ENCODE results near the gene OTOG.
A peak's percentile ranks its signal among the peaks of the same experiment; 100 is the strongest.

OTOG gene

DNA sequence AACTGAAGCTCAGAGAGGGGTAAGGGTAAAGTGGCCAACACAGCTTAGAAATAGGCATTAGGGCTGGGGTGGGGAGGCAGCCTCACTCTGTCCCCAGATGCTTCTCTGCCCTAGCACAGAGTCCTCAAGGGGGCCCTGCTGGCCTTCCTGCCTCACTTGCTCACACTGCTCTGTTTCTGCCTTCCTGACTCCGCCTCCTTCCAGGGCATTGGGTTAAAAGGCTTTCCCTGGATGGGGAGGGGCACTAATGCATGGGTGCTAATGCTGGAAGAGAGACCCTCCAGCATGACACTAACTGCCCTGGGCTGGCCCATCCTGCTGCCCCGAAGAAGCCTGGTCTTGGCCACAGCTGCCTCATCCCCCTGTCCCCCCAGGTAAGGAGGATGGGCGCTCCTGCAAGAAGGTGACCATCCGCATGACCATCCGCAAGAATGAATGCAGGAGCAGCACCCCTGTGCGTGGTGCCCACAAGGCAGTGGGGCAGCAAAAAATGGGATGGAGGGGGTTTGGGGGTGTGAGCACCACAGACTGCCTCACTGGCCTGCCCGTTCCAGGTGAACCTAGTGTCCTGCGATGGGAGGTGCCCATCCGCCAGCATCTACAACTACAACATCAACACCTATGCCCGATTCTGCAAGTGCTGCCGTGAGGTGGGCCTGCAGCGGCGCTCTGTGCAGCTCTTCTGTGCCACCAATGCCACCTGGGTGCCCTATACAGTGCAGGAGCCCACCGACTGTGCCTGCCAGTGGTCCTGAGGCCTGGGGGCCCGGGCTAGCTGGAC is 98.3 kb downstream of the OTOG start:
- Mint-ChIP-seq H3K27ac (no peak overlapping the region), H3K4me3 (no peak overlapping the region), H3K4me1 (peaks cover 2 to 5% of the 10 kb centered on the region in 2 donors), H3K27me3 (peaks cover 14 to 25% of the 10 kb centered on the region in 2 donors), H3K36me3 (no peaks in the 10 kb centered on the region), H3K9me3 (peaks cover 7 to 11% of the 10 kb centered on the region in 2 donors)
- no peak for DNase-seq
- no peak for ATAC-seq (replicated peaks)

DNA sequence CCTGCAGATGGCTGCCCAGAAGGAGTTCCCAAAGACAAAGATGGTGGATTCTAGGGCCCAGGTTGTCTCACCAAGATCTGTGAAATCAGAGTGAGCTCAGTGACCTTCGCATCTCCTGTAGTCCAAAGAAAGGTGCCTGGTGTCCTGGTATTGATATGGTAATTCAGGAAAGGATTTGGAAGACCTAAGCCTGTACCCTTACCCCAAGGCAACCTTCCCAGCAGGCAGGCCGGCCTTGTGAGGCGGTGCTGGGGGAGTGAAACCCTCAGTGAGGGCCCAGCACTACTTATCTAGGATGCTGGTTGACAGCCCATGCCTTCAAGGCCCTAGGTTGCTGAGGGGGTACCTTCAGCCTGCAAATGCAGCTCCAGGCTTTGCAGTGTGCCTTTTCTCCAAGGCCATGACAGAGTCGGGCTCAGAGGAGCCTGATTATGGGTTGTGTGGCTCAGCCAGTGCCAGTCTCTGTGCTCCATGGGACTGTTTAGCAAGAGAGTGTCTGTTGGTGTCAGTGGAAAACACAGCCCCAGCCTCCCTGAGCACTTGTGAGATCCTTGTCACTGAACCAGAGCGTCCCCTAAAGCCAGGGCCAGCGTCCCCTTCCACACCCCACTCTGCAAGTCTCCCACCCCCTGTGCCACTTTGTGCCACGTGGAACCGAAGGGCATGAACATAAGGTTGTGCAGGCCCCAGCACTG is 99.5 kb downstream of the OTOG start:
- no peaks in the 10 kb centered on the region for H3K36me3 Mint-ChIP-seq
- H3K4me3 Mint-ChIP-seq, result no peak overlapping the region
- H3K9me3 Mint-ChIP-seq, result peaks cover 7 to 11% of the 10 kb centered on the region in 2 donors
- H3K4me1 Mint-ChIP-seq, result peaks cover 2 to 5% of the 10 kb centered on the region in 2 donors
- DNase-seq (no peak), ATAC-seq (replicated peaks) (no peak)
- no peak overlapping the region for H3K27ac Mint-ChIP-seq
- H3K27me3 Mint-ChIP-seq, result peaks cover 24 to 36% of the 10 kb centered on the region in 2 donors

DNA sequence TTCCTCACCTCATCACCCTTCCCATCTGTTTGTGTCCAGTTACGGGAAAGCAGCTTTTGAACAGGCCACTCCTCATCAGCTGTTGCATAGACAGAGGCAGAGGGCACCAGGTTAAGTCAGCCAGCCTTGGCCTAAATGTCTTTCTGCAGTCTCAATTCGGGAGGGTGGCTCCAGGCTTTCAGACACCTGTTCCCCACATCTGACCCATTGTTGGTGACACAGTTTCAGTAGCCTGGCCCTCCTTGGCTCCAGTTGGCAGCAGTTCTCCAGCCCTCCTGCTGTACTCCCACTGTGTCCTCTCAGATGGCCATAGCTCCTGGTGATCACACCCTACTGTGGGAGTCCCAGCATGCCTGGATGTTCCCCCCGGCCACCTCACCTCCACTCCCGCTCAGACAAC is 101.5 kb downstream of the OTOG start:
- peaks cover 2 to 5% of the 10 kb centered on the region in 2 donors for H3K4me1 Mint-ChIP-seq
- DNase-seq (no peak), ATAC-seq (replicated peaks) (no peak)
- peaks cover 7 to 11% of the 10 kb centered on the region in 2 donors for H3K9me3 Mint-ChIP-seq
- H3K27me3 Mint-ChIP-seq, result peaks cover 29 to 45% of the 10 kb centered on the region in 2 donors
- no peak overlapping the region for H3K27ac Mint-ChIP-seq
- H3K36me3 Mint-ChIP-seq, result no peaks in the 10 kb centered on the region
- H3K4me3 Mint-ChIP-seq, result no peak overlapping the region

DNA sequence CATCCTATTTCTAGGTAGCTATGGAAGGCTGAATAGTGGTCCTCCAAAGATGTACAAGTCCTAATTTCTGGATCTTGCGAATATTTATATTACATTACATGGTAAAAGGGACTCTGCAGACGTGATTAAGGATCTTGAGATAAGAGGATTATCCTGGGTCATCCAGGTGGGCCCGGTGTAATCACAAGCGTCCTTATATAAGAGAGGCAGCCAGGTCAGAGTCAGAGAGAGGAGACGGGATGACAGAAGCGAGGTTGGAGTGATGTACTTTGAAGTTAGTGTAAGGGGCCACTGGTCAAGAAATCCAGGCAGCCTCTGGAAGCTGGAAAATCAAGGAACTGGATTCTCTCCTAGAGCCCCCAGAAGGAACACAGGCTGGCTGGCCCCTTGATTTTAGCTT is 102.2 kb downstream of the OTOG start:
- peaks cover 7 to 11% of the 10 kb centered on the region in 2 donors for H3K9me3 Mint-ChIP-seq
- H3K36me3 Mint-ChIP-seq, result no peaks in the 10 kb centered on the region
- DNase-seq (no peak), ATAC-seq (replicated peaks) (no peak)
- H3K4me1 Mint-ChIP-seq, result peaks cover 2 to 5% of the 10 kb centered on the region in 2 donors
- H3K27me3 Mint-ChIP-seq, result peaks cover 29 to 45% of the 10 kb centered on the region in 2 donors
- no peak overlapping the region for H3K4me3 Mint-ChIP-seq
- H3K27ac Mint-ChIP-seq, result no peak overlapping the region

DNA sequence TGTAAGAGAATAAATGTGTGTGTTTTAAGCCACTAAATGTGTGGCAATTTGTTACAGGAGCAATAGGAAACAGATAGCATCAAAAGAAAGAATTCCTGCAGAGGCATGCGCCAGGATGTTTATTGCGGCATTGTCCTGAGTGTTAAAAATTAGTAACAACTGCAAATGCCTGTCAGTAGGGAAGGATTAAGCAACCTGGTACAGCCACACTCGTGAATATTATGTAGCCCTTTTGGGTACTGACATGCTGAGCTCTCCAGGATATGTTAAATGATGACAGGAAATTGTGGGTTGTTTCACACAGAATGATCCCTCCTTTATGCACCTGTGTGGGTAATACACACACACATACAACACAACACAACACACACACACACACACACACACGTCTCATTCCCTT is 102.6 kb downstream of the OTOG start:
- Mint-ChIP-seq H3K9me3 (peaks cover 7 to 11% of the 10 kb centered on the region in 2 donors), H3K4me3 (no peak overlapping the region), H3K27me3 (peaks cover 29 to 45% of the 10 kb centered on the region in 2 donors), H3K4me1 (peaks cover 2 to 5% of the 10 kb centered on the region in 2 donors), H3K27ac (no peak overlapping the region), H3K36me3 (no peaks in the 10 kb centered on the region)
- ATAC-seq (replicated peaks) (peak in 1 of 2 donors; percentile 12), DNase-seq (no peak)

DNA sequence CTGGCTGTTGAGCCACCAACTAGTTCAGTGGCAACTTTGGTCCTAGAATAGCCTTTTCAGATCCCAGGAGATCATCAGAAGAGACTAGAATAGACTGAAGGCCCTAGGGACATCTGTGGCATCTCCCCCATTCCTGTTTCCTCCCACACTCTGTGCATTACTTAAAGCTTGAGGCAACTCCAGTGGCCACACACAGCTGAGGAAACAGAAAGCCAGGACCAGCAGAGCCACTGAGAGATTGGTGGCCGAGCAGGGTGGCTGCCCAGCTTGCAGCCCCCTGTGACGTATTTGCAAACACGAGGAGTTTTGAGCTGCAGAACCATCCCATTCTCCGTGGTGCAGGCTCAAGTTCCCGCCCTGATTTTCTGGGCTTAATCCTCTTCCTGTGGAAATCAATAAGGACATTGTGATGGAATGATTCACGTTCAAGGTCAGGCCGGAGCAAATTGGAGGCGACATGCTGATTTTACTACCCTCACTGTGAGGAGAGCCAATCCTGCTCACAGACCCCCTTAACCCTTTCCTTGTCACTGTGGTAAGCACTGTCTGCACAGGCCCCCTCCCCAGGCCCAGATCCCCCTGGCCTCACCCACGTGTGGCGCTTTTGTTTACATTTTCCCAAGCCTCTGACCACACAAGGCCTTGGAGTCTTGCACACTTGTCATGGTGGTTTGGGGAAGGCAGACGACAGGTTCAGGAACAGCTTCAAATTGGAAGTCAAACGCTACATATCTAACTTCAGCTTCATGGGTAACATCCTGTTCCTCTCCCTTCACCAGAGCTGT is 103.3 kb downstream of the OTOG start:
- no peak overlapping the region for H3K27ac Mint-ChIP-seq
- H3K9me3 Mint-ChIP-seq, result peaks cover 10 to 14% of the 10 kb centered on the region in 2 donors
- H3K4me3 Mint-ChIP-seq, result no peak overlapping the region
- peaks cover 29 to 52% of the 10 kb centered on the region in 2 donors for H3K27me3 Mint-ChIP-seq
- DNase-seq (no peak), ATAC-seq (replicated peaks) (peak in 1 of 2 donors; percentile 12)
- peaks cover 0 to 3% of the 10 kb centered on the region in 2 donors for H3K36me3 Mint-ChIP-seq
- H3K4me1 Mint-ChIP-seq, result peaks cover 2 to 5% of the 10 kb centered on the region in 2 donors

DNA sequence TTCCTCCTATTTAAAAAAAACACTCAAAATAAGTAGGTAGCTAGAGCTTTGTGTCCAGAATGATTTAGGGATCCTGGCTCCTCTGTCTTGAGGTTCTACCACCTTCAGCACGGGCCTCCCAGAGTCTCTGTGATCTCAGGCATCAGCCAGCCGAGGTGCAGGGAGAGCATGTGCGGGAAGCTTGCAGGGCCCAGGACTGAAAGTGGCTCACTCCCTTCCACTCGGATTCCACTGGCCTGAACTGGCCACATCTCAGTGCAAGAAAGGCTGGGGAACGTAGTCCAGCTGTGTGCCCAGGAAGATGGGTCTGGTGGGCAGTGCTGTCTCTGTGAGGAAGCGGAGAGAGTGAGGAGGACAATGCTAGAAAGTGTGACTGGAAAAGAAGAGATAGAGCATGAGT is 104.0 kb downstream of the OTOG start:
- DNase-seq, result no peak
- H3K4me3 Mint-ChIP-seq, result no peak overlapping the region
- ATAC-seq (replicated peaks), result no peak
- H3K27me3 Mint-ChIP-seq, result peaks cover 34 to 59% of the 10 kb centered on the region in 2 donors
- H3K4me1 Mint-ChIP-seq, result peaks cover 2 to 5% of the 10 kb centered on the region in 2 donors
- H3K36me3 Mint-ChIP-seq, result peaks cover 2 to 7% of the 10 kb centered on the region in 2 donors
- H3K9me3 Mint-ChIP-seq, result peaks cover 16 to 18% of the 10 kb centered on the region in 2 donors
- H3K27ac Mint-ChIP-seq, result no peak overlapping the region

DNA sequence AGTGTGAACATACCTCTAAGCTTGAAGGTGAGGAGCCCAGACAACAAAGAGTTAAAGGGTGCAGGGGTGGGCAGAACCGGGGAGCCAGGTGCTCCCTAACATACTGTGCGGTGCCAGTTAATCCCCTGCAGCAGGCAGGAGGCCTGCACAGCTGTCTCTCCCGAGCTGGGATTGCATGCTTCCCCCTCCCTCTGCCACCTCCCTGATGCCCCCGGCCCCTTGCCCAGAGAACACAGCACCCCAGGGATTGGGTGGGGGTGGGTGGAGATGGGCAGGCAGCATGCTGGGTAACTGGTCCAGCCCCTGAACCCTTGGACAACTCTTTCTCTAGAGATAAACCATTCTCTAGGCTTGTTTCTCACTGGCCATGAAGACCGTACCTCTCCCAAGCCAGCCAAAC is 104.6 kb downstream of the OTOG start:
- Mint-ChIP-seq H3K4me1 (peaks cover 2 to 5% of the 10 kb centered on the region in 2 donors), H3K4me3 (no peak overlapping the region), H3K27me3 (peaks cover 37 to 59% of the 10 kb centered on the region in 2 donors), H3K9me3 (peaks cover 16 to 18% of the 10 kb centered on the region in 2 donors), H3K36me3 (peaks cover 2 to 7% of the 10 kb centered on the region in 2 donors), H3K27ac (no peak overlapping the region)
- DNase-seq (no peak), ATAC-seq (replicated peaks) (no peak)

DNA sequence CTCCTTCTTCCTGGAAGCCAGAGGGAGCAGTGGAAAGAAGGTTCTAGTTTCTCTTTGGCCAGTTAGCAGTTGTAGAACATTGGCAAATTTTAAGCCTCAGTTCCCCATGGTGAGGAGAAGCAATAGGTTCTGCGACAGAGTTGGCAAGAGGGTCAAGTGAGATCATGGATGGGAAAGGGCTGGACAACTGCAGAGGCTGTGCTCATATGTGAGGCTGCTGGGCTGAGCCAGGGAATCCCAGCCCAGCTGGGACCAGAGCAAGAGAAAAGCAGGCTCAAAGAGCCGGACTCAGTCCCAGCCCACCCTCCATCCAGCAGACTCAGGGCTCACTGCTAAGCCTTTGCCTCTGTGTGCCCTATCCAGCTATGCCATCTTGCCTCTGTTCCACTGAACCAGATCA is 105.5 kb downstream of the OTOG start:
- Mint-ChIP-seq H3K36me3 (peaks cover 2 to 7% of the 10 kb centered on the region in 2 donors), H3K4me1 (peaks cover 2 to 5% of the 10 kb centered on the region in 2 donors), H3K9me3 (peaks cover 11 to 15% of the 10 kb centered on the region in 2 donors), H3K4me3 (no peak overlapping the region), H3K27me3 (peaks cover 33 to 54% of the 10 kb centered on the region in 2 donors), H3K27ac (no peak overlapping the region)
- no peak for ATAC-seq (replicated peaks)
- DNase-seq, result no peak

DNA sequence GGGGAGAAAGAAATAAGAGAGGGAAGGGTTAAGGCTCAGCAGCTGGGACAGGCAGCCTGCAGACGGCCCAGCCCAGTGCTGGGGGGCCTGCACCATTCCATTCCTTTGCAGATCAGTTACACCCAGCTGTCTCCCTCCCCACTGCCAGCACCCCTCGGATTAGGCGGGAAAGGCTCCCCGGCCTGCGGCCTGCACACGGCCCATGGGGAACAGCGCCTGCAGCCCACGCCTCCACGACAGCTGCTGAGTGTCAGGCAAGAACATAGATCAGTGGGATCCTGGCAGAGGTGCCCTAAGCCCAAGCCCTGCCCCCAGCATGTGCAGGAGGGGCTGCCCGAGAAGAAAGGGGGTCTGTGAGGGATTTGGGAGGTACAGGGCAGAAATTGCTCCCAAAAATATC is 106.6 kb downstream of the OTOG start:
- ATAC-seq (replicated peaks) (no peak), DNase-seq (no peak)
- no peak overlapping the region for H3K27ac Mint-ChIP-seq
- H3K27me3 Mint-ChIP-seq, result peaks cover 35 to 59% of the 10 kb centered on the region in 2 donors
- H3K4me1 Mint-ChIP-seq, result peaks cover 2 to 5% of the 10 kb centered on the region in 2 donors
- H3K4me3 Mint-ChIP-seq, result no peak overlapping the region
- H3K9me3 Mint-ChIP-seq, result peaks cover 9 to 11% of the 10 kb centered on the region in 2 donors
- H3K36me3 Mint-ChIP-seq, result peaks cover 2 to 7% of the 10 kb centered on the region in 2 donors

DNA sequence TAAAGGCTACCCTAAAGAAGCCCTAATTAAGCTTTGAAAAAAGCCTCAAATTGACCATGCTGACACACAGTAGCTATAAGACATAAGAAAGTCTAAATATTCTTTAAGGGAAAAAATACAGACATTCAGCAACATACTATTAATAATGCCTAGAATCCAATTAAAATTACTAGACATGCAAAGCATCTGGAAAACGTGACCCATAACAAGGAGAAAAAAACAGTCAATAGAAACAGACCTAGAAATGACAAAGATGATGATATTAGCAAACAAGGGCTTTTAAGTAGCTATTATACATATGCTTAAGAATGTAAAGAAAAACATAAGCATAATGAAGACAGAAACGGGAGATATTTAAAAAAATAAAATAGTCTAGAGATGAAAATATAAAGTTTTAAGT is 108.6 kb downstream of the OTOG start:
- Mint-ChIP-seq H3K27me3 (peaks cover 27 to 51% of the 10 kb centered on the region in 2 donors), H3K27ac (no peak overlapping the region), H3K4me3 (no peak overlapping the region), H3K36me3 (peaks cover 2 to 7% of the 10 kb centered on the region in 2 donors), H3K4me1 (no peaks in the 10 kb centered on the region), H3K9me3 (peaks cover 9% of the 10 kb centered on the region in 2 donors)
- ATAC-seq (replicated peaks) (no peak), DNase-seq (no peak)

DNA sequence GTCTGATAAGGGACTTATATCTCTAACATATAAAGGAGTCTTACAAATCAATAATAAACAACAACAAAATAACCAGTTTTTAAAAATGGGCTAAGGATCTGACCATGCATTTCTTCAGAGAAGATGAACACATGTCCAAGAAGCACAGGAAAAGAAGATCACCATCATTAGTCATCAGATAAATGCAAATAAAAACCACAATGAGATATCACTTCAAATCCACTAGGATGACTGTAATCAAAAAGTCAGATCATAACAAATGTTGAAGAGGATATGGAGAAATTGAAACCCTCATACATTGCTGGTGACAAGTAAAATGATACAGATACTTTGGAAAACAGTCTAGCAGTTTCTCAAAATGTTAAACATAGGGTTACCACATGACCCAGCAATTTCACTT is 111.2 kb downstream of the OTOG start:
- Mint-ChIP-seq H3K9me3 (peaks cover 9% of the 10 kb centered on the region in 2 donors), H3K36me3 (peaks cover 2 to 7% of the 10 kb centered on the region in 2 donors), H3K4me3 (no peak overlapping the region)

DNA sequence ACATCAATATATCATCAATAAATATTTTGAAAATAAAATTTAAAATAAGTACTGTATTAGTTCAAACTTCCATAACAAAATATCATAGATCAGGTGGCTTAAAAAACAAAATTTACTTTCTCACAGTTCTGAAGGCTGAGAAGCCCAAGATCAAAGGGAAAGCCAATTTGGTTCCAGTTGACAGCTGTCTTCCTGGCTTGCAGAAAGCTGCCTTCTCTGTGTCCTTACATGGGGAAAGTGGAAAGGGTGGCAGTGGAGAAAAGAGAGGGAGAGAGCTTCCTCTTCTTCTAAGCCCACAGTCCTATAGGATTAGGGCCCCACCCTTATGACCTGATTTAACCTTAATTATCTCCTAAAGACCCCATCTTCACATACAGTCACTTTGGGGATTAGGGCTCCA is 121.1 kb downstream of the OTOG start:
- H3K36me3 Mint-ChIP-seq, result no peaks in the 10 kb centered on the region
- peaks cover 12 to 22% of the 10 kb centered on the region in 2 donors for H3K27me3 Mint-ChIP-seq
- no peaks in the 10 kb centered on the region for H3K4me1 Mint-ChIP-seq
- H3K27ac Mint-ChIP-seq, result no peak overlapping the region
- DNase-seq (no peak), ATAC-seq (replicated peaks) (no peak)
- H3K4me3 Mint-ChIP-seq, result no peak overlapping the region
- H3K9me3 Mint-ChIP-seq, result peaks cover 0 to 2% of the 10 kb centered on the region in 2 donors

More for the DNA sequence above, 111.2 kb downstream of the OTOG start:
- ATAC-seq (replicated peaks) (no peak), DNase-seq (no peak)
- H3K27me3 Mint-ChIP-seq, result peaks cover 21 to 38% of the 10 kb centered on the region in 2 donors
- H3K4me1 Mint-ChIP-seq, result no peaks in the 10 kb centered on the region
- H3K27ac Mint-ChIP-seq, result no peak overlapping the region

DNA sequence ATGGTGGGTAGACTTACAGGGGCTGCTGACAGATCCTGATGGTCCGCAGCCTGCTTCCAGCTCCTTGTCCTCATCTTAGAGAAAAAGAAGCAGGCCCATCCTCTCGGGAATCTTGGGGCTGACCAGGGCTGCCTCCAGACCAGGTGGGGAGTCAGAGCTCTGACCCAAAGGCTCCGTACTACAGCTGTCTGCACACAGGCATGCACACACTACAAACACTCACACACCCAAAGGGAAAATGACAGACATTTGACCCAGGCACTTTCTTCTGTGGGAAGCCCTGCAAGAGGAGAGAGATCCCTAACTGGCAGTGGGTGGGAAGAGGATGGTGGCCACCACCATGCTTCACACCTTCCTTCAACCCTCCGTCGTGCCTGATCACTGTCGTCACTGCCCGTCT is 125.4 kb downstream of the OTOG start:
- Mint-ChIP-seq H3K4me3 (no peak overlapping the region), H3K9me3 (peaks cover 14 to 20% of the 10 kb centered on the region in 2 donors), H3K27ac (no peak overlapping the region), H3K36me3 (peaks cover 0 to 3% of the 10 kb centered on the region in 2 donors), H3K4me1 (no peaks in the 10 kb centered on the region), H3K27me3 (peaks cover 20% of the 10 kb centered on the region in 2 donors)
- no peak for ATAC-seq (replicated peaks)
- DNase-seq, result no peak
